ENCODE data around the gene PTPN21. TPM values are rescaled to one million over a fixed set of nuclear protein-coding genes. Genes with fewer than 3 reads are reported as not detected.

The PTPN21 gene
- total and polyA plus RNA-seq, 2 donors from 2014 or later, result 5.3 to 23.2 TPM

DNA sequence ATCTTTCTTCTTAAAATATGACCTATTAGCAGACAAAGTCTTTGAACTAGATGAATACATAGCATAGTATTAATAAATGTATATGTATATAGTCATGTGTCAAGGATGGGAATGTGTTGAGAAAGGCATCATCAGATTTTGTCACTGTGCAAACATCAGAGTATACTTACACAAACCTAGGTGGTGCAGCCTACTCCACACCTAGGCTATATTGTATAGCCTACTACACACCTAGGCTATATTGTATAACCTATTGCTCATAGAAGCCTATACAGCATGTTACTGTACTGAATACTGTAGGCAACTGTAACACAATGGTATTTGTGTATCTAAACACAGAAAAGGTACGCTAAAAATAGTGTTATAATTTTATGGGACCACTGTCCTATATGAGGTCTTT lies 47.6 kb downstream of the PTPN21 start:
- intact Hi-C loops (cut with DNase I), result no loop called here
- Histone ChIP-seq H3K9me3 (ENCODE audit: control insufficient read depth in 2 of 3, insufficient read depth in 1 of 3, low read length in 3 of 3) (no peaks in the 10 kb centered on the region), H3K9ac (ENCODE audit: low read length in 3 of 3) (no peak overlapping the region), H3K4me1 (ENCODE audit: control insufficient read depth in 2 of 3, insufficient read depth in 2 of 3, low read depth in 1 of 3, low read length in 3 of 3) (no peaks in the 10 kb centered on the region), H3K36me3 (ENCODE audit: control insufficient read depth in 2 of 3, insufficient read depth in 3 of 3, low read length in 3 of 3) (peaks cover 2 to 9% (median 8%) of the 10 kb centered on the region in 3 donors), H3K27me3 (ENCODE audit: control insufficient read depth, insufficient read depth, low read length) (no peaks in the 10 kb centered on the region), H3K27ac (ENCODE audit: low read depth in 2 of 2, low read length in 2 of 2) (no peak overlapping the region), H3K4me3 (ENCODE audit: low read length in 3 of 3) (no peak overlapping the region)
- FAIRE-seq, result no peak
- TF ChIP-seq, protein P1, sequence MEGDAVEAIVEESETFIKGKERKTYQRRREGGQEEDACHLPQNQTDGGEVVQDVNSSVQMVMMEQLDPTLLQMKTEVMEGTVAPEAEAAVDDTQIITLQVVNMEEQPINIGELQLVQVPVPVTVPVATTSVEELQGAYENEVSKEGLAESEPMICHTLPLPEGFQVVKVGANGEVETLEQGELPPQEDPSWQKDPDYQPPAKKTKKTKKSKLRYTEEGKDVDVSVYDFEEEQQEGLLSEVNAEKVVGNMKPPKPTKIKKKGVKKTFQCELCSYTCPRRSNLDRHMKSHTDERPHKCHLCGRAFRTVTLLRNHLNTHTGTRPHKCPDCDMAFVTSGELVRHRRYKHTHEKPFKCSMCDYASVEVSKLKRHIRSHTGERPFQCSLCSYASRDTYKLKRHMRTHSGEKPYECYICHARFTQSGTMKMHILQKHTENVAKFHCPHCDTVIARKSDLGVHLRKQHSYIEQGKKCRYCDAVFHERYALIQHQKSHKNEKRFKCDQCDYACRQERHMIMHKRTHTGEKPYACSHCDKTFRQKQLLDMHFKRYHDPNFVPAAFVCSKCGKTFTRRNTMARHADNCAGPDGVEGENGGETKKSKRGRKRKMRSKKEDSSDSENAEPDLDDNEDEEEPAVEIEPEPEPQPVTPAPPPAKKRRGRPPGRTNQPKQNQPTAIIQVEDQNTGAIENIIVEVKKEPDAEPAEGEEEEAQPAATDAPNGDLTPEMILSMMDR (IDR thresholded peaks at IDR 0.05; ENCODE audit: borderline replicate concordance, extremely low read depth, insufficient read depth), result no peak
- DNase-seq, result no peak

DNA sequence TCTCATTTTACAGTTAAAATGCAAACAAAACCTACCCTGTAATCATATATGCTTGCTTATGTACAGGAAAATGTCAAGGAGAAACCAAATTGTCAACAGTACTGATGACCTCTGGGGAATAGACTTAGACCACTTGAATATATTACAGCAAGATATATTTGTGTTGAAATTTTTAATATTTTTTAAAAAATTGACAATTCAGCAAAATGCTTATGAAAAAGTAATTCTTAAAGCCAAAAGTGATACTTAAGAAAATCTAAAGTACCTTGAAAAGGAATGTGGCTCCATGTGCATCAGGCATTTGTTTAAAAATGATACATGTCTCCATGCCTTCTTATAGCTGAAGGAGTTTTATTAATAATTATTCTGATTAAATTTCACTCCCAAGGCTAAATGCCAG lies 49.2 kb downstream of the PTPN21 start:
- Histone ChIP-seq H3K4me1 (ENCODE audit: control insufficient read depth in 2 of 3, insufficient read depth in 2 of 3, low read depth in 1 of 3, low read length in 3 of 3) (no peaks in the 10 kb centered on the region), H3K9ac (ENCODE audit: low read length in 3 of 3) (no peak overlapping the region), H3K27me3 (ENCODE audit: control insufficient read depth, insufficient read depth, low read length) (no peaks in the 10 kb centered on the region), H3K27ac (ENCODE audit: low read depth in 2 of 2, low read length in 2 of 2) (no peak overlapping the region), H3K4me3 (ENCODE audit: low read length in 3 of 3) (no peak overlapping the region), H3K36me3 (ENCODE audit: control insufficient read depth in 2 of 3, insufficient read depth in 3 of 3, low read length in 3 of 3) (peaks cover 2 to 23% (median 15%) of the 10 kb centered on the region in 3 donors), H3K9me3 (ENCODE audit: control insufficient read depth in 2 of 3, insufficient read depth in 1 of 3, low read length in 3 of 3) (no peaks in the 10 kb centered on the region)
- DNase-seq, result no peak
- intact Hi-C loops (cut with DNase I), result no loop called here
- no peak for FAIRE-seq
- TF ChIP-seq, protein P1 (IDR thresholded peaks at IDR 0.05; ENCODE audit: borderline replicate concordance, extremely low read depth, insufficient read depth), result no peak

DNA sequence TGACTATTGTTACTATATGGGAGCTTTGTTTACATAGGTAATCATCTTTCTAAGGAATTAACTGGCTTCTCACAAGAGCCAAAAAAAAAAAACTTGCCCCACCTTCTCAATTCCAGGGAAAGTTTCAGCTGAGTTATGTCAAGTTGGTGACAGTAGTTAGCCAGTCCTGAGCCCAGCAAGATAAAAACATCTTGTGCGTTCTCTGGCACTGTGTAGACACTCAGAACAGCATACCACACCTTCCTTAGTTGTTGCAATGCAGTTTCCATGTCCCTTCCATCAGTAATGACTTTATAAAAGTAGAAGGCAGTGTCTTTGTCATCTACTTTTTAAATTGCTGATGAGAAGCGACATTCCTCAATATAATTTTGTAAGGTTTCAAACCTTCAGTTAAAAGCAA lies 50.2 kb downstream of the PTPN21 start:
- Histone ChIP-seq H3K27me3 (ENCODE audit: control insufficient read depth, insufficient read depth, low read length) (no peaks in the 10 kb centered on the region), H3K9me3 (ENCODE audit: control insufficient read depth in 2 of 3, insufficient read depth in 1 of 3, low read length in 3 of 3) (no peaks in the 10 kb centered on the region), H3K4me1 (ENCODE audit: control insufficient read depth in 2 of 3, insufficient read depth in 2 of 3, low read depth in 1 of 3, low read length in 3 of 3) (no peaks in the 10 kb centered on the region), H3K4me3 (ENCODE audit: low read length in 3 of 3) (no peak overlapping the region), H3K36me3 (ENCODE audit: control insufficient read depth in 2 of 3, insufficient read depth in 3 of 3, low read length in 3 of 3) (peaks cover 2 to 27% (median 18%) of the 10 kb centered on the region in 3 donors), H3K9ac (ENCODE audit: low read length in 3 of 3) (no peak overlapping the region), H3K27ac (ENCODE audit: low read depth in 2 of 2, low read length in 2 of 2) (no peak overlapping the region)
- intact Hi-C loops (cut with DNase I), result no loop called here
- DNase-seq (no peak), FAIRE-seq (no peak)
- TF ChIP-seq, protein P1 (IDR thresholded peaks at IDR 0.05; ENCODE audit: borderline replicate concordance, extremely low read depth, insufficient read depth), result no peak

DNA sequence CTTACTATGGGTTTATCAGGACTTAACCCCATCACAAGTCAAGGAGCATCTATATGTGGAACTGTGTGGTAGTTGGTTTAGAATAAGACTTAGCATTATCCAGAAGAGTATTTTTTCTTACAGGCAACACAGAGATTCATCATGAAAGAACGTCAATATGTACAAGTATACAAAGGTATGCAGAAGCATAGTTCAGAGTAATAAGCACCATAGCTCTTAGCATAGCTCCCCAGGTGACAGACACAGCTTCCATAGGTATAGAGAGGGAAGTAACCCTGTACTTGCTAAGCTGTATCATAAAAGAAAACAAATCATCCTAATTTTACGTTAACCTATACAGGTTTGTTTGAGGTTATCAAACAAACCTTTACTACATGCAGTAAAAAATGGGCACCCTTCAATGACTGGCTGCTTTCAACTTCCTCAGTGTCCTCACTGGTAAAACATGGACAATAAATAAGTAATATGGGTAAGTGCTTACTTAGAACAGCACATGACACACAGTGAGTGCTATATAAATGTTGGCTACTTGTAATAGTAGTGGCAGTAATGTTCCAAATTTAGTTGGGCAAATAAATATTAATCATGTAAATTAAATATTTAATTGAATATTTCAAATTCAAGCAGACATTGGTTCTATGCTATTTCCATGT lies 50.9 kb downstream of the PTPN21 start:
- H3K4me3 ChIP-seq (ENCODE audit: low read length in 3 of 3), result no peak overlapping the region
- no peaks in the 10 kb centered on the region for H3K27me3 ChIP-seq (ENCODE audit: control insufficient read depth, insufficient read depth, low read length)
- FAIRE-seq (no peak), DNase-seq (no peak)
- no peaks in the 10 kb centered on the region for H3K9me3 ChIP-seq (ENCODE audit: control insufficient read depth in 2 of 3, insufficient read depth in 1 of 3, low read length in 3 of 3)
- peaks cover 2 to 34% (median 21%) of the 10 kb centered on the region in 3 donors for H3K36me3 ChIP-seq (ENCODE audit: control insufficient read depth in 2 of 3, insufficient read depth in 3 of 3, low read length in 3 of 3)
- H3K9ac ChIP-seq (ENCODE audit: low read length in 3 of 3), result no peak overlapping the region
- no peaks in the 10 kb centered on the region for H3K4me1 ChIP-seq (ENCODE audit: control insufficient read depth in 2 of 3, insufficient read depth in 2 of 3, low read depth in 1 of 3, low read length in 3 of 3)
- TF ChIP-seq, protein P1 (IDR thresholded peaks at IDR 0.05; ENCODE audit: borderline replicate concordance, extremely low read depth, insufficient read depth), result no peak
- intact Hi-C loops (cut with DNase I), result no loop called here
- H3K27ac ChIP-seq (ENCODE audit: low read depth in 2 of 2, low read length in 2 of 2), result no peak overlapping the region

Data from kidney (tissue), 14 donors.